Mucosa of stomach (tissue), 1 donor: ENCODE data around the gene MSX1.

Experiments used
- H3K27me3 ChIP-seq: one replicate; pipeline ENCODE4 v1.7.0; 2013; ENCODE audit warnings: mild to moderate bottlenecking, low read length; ENCODE audit not compliant: control insufficient read depth, insufficient read depth
- H3K36me3 ChIP-seq: one replicate; pipeline ENCODE4 v1.7.0; 2013; ENCODE audit warnings: low read length; ENCODE audit not compliant: control insufficient read depth, insufficient read depth
- H3K4me1 ChIP-seq: one replicate; pipeline ENCODE4 v1.7.0; 2013; ENCODE audit warnings: mild to moderate bottlenecking, low read length; ENCODE audit not compliant: control insufficient read depth, insufficient read depth
- H3K4me3 ChIP-seq: one replicate; pipeline ENCODE4 v1.7.0; 2013; ENCODE audit warnings: low read length
- H3K9ac ChIP-seq: one replicate; pipeline ENCODE4 v1.7.0; 2013; ENCODE audit warnings: mild to moderate bottlenecking, low read length, moderate library complexity
- H3K9me3 ChIP-seq: one replicate; pipeline ENCODE4 v1.7.0; 2013; ENCODE audit warnings: mild to moderate bottlenecking, low read length, moderate library complexity; ENCODE audit not compliant: control insufficient read depth
- donor health status: Pancreatic carcinoma.

Gene MSX1

GRCh38 chr4:4825431-4825830 lies 34.0 kb upstream of the MSX1 start:
- Histone ChIP-seq H3K4me3 (no peak overlapping the region), H3K9ac (no peak overlapping the region), H3K4me1 (no peaks in the 10 kb centered on the region), H3K27me3 (no peaks in the 10 kb centered on the region), H3K9me3 (no peaks in the 10 kb centered on the region), H3K36me3 (no peaks in the 10 kb centered on the region)

DNA sequence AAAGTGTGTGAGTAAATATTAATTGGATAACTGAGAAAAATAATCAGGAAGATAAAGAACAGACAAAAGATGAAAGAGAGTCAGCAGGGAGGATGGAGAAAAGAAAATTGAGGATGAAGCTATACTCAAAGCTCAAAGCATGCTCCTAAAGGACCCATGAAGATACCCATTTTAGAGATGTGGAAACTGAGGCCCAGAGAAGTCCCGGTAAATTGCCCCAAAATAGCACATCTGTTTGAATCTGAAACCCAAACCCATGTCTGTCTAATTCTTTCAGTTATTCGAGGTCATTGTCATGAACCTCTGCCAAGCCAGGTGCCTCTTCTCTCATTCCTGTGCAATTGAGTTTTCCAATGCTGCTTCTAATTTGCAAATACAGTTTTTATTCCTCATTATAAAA lies 29.6 kb upstream of the MSX1 start:
- no peaks in the 10 kb centered on the region for H3K27me3 ChIP-seq
- H3K4me1 ChIP-seq: no peaks in the 10 kb centered on the region
- H3K9me3 ChIP-seq: no peaks in the 10 kb centered on the region
- no peaks in the 10 kb centered on the region for H3K36me3 ChIP-seq
- H3K4me3 ChIP-seq: no peak overlapping the region
- H3K9ac ChIP-seq: no peak overlapping the region

DNA sequence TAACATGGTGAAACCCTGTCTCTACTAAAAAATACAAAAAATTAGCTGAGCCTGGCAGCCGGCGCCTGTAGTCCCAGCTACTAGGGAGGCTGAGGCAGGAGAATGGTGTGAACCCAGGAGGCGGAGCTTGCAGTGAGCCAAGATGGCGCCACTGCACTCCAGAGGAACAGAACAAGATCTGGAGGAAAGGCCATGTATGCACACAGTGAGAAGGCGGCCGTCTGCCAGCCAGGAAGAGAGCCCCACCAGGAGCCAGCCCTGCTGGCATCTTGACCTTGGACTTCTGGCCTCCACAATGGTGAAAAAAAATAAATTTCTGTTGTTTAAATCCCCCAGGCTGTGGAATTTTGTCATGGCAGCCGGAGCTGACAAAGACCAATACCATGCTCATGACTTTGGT lies 28.2 kb upstream of the MSX1 start:
- Histone ChIP-seq H3K4me1 (no peaks in the 10 kb centered on the region), H3K9ac (no peak overlapping the region), H3K9me3 (no peaks in the 10 kb centered on the region), H3K36me3 (no peaks in the 10 kb centered on the region), H3K4me3 (no peak overlapping the region), H3K27me3 (no peaks in the 10 kb centered on the region)

- H3K27me3 ChIP-seq: no peaks in the 10 kb centered on the region
- no peaks in the 10 kb centered on the region for H3K4me1 ChIP-seq
- no peak overlapping the region for H3K4me3 ChIP-seq
- no peaks in the 10 kb centered on the region for H3K9me3 ChIP-seq
- H3K36me3 ChIP-seq: no peaks in the 10 kb centered on the region
- H3K9ac ChIP-seq: no peak overlapping the region
Observed at GRCh38 chr4:4831825-4832224, 27.6 kb upstream of the MSX1 start.

- Histone ChIP-seq H3K9ac (no peak overlapping the region), H3K4me1 (no peaks in the 10 kb centered on the region)
Observed at GRCh38 chr4:4836044-4836443, 23.4 kb upstream of the MSX1 start.

GRCh38 chr4:4837316-4837715 lies 22.1 kb upstream of the MSX1 start:
- no peaks in the 10 kb centered on the region for H3K36me3 ChIP-seq
- no peak overlapping the region for H3K4me3 ChIP-seq
- no peak overlapping the region for H3K9ac ChIP-seq
- H3K27me3 ChIP-seq: peaks cover 13% of the 10 kb centered on the region
- H3K4me1 ChIP-seq: no peaks in the 10 kb centered on the region
- H3K9me3 ChIP-seq: no peaks in the 10 kb centered on the region

More at GRCh38 chr4:4836044-4836443, 23.4 kb upstream of the MSX1 start:
- H3K9me3 ChIP-seq: no peaks in the 10 kb centered on the region
- peaks cover 7% of the 10 kb centered on the region for H3K27me3 ChIP-seq
- H3K36me3 ChIP-seq: no peaks in the 10 kb centered on the region
- no peak overlapping the region for H3K4me3 ChIP-seq

DNA sequence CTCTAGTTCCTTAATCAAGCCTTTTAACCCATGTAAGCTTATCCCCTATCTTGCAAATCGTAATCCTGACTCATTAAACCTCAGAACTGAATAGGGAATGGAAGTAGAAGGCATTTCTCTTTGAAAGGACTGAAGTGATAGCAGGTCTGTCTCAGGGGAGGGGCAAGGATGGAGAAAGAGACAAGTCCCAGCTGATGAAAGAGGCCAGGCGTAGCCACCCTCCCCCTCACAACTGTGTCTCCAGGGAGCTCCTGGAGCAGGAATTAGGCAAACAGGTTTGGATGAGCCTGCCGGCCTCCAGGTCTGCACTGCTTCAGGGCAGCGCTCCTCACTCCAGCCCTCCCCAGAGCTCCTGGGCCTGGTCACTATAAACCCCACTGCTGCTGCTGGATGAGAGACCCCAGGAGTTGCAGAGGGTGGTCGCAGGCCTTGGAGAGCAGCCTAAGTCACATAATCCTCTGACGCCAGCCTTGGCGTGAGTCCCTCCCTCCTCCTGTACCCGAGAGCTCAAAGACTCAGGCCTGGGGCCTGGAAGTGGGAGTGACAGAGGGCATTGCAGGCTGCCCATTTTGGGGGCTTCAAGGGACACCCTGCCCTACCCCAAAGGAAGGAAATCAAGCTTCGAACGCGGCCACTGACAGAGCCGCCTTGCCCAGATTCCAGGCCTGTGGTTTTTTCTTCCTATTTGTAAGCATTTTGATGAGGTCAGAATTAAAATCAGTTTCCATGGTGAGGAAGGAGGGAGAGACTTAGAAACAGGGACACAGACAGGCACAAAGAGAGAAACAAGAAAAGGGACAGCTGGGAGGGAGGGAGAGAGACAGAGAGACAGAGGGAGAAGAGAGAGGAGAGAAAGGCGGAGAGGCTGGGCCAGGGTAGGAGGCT lies 21.2 kb upstream of the MSX1 start:
- Histone ChIP-seq H3K4me3 (no peak overlapping the region), H3K9ac (no peak overlapping the region), H3K27me3 (peaks cover 13% of the 10 kb centered on the region), H3K36me3 (no peaks in the 10 kb centered on the region), H3K9me3 (no peaks in the 10 kb centered on the region), H3K4me1 (no peaks in the 10 kb centered on the region)

DNA sequence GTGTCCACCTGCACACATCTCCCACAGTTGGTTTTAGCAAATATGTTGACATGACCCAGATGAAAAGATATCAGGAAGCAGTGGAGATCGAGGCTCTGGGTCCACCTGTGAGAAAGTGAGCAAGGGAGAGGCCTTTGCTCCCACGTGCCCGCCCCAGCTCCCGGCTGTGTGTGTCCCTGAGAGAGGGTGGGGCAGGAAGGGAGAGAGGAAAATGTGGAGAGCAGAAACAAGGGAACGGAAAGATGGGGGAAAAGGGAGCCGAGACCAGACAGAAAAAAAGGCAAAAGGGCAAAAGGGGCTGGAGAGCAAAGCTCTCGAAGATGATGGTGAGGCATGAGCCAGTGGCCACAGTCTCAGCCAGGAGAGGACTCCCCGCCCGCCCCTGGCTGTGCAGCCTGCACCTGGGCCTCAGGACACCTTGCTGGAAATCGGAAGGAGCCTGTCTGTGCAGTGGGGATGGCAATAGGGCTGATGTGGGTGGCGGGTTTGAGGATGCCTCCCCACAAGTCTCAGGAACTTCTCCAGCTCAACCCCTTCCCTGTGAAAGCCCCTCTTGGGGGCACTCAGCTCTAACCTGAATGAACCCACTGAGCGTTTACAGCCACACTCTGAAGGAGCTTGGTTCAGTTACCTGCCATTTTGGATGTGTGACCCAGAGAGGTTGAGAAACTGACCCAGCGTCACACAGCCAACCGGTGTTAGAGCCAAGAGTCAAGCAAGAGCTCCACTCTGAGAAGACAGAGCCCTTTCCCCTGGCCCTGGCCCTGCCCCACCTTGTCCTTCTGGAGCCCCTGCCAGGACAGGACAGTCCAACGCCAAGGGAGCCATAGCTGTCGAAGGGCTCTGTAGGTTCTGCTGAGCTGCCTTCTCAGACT lies 20.3 kb upstream of the MSX1 start:
- Histone ChIP-seq H3K4me3 (no peak overlapping the region), H3K27me3 (peaks cover 13% of the 10 kb centered on the region), H3K9me3 (no peaks in the 10 kb centered on the region), H3K9ac (no peak overlapping the region), H3K36me3 (no peaks in the 10 kb centered on the region), H3K4me1 (no peaks in the 10 kb centered on the region)

- Histone ChIP-seq H3K27me3 (peaks cover 18% of the 10 kb centered on the region), H3K4me1 (no peaks in the 10 kb centered on the region), H3K36me3 (no peaks in the 10 kb centered on the region), H3K9me3 (no peaks in the 10 kb centered on the region), H3K9ac (no peak overlapping the region), H3K4me3 (no peak overlapping the region)
Observed at GRCh38 chr4:4840351-4840750, 19.1 kb upstream of the MSX1 start.

GRCh38 chr4:4841156-4841555 lies 18.3 kb upstream of the MSX1 start:
- H3K4me3 ChIP-seq: no peak overlapping the region
- H3K36me3 ChIP-seq: no peaks in the 10 kb centered on the region
- no peak overlapping the region for H3K9ac ChIP-seq
- H3K27me3 ChIP-seq: peaks cover 21% of the 10 kb centered on the region
- no peaks in the 10 kb centered on the region for H3K9me3 ChIP-seq
- no peaks in the 10 kb centered on the region for H3K4me1 ChIP-seq

DNA sequence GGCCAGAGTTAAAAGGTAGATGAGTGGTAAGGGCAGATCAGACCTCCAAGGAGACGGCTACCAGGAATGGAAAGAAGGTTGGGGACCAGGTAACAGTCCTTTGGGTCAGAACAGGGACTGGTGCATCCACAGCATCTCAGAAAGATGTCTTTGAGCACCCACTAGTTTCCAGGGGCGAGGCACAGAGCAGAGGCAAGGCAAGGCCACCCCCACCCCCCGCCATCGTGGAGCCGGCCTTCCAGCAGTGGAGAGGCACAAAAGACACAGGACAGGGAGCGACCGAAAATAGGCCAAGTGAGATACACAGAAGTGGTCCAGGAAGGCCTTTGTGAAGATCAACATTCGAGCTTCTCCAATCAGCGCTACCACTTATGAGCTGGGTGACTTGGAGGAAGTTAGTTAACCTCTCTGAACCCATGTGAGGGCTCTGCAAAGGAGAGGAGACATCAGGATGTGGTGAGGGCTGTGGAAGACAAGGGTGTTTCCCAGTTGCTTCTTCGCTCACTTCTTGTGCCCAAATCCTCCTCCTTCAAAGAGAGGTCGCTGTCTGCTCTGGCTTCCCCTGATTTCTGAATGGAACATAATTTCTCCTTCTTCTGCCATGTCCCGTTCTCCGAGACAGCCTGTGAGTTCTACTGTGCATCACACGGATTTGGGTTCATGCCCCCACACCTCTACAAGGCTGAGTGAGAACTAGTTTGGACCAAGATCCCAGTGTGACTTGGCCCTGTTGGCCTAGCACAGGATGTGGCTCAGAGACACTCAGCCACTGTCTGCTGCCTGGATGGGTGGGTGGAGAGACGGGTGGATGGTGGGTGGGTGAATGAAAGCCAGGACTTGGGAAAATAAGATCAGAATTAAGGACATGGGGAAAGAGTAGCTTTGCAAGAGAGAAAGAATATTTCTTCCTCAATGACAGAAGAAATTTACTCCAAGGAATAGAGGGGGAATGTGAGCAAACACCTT lies 16.7 kb upstream of the MSX1 start:
- Histone ChIP-seq H3K36me3 (no peaks in the 10 kb centered on the region), H3K4me1 (no peaks in the 10 kb centered on the region), H3K4me3 (no peak overlapping the region), H3K27me3 (peaks cover 29% of the 10 kb centered on the region), H3K9ac (no peak overlapping the region), H3K9me3 (no peaks in the 10 kb centered on the region)
